GM19025 (cell line): ENCODE measurements around the gene BICRAL.

Experiments used
- ATAC-seq: cut with Tn5 transposase; IDR thresholded peaks from one replicate; pipeline ENCODE4 v1.9.1; 2021; ENCODE audit warnings: mild to moderate bottlenecking, low read depth, moderate library complexity; ENCODE audit not compliant: unreplicated experiment

The BICRAL gene

DNA sequence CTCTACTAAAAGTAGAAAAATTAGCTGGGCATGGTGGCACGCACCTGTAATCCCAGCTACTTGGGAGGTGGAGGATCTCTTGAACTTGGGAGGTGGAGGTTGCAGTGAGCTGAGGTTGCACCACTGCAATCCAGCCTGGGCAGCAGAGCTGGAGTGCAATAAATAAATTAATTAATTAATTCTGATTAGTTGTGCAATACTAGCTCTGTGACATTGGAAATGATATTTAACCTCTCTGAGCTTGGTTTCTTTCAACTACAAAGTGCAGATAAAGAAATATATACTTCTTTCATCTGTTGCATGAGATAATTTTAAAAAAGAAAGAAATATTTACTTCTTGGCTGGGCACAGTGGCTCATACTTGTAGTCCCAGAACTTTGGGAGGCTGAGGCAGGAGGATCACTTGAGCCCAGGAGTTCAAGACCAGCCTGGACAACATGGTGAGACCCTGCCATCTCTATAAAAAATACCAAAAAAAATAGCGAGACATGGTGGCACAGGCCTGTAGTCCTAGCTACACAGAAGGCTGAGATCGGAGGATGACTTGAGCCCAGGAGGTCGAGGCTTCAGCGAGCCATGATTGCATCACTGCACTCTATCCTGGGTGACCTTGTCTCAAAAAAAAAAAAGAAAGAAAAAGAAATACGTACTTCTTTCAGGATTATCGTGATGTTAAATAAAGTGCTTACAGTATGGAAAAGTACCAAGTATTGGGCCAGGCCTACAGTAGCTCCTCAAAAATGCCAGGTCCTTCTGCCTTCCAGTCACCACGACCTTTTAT, 20.4 kb upstream of the BICRAL start:
- no peak for ATAC-seq

DNA sequence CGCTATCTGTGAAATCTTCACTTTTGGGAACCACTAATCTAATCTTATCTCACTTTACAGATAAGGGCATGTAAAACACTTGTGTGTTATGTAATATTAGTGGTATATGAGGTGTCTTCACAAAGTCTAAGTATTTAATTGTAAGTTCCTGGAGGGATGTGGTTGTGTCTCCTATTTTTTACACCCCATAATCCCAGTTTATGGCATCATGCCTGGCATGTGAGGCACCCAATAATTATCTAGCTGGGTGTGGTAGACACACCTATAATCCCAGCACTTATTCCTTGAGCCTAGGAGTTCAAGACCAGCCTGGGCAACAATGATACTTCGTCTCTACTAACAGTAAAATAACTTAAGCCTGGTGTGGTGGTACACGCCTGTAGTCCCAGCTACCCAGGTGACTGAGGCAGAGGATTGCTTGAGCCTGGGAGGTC, 19.4 kb upstream of the BICRAL start:
- ATAC-seq: no peak

- ATAC-seq: no peak
These were observed 18.9 kb upstream of the BICRAL start for GRCh38 chr6:42762950-42763349.

DNA sequence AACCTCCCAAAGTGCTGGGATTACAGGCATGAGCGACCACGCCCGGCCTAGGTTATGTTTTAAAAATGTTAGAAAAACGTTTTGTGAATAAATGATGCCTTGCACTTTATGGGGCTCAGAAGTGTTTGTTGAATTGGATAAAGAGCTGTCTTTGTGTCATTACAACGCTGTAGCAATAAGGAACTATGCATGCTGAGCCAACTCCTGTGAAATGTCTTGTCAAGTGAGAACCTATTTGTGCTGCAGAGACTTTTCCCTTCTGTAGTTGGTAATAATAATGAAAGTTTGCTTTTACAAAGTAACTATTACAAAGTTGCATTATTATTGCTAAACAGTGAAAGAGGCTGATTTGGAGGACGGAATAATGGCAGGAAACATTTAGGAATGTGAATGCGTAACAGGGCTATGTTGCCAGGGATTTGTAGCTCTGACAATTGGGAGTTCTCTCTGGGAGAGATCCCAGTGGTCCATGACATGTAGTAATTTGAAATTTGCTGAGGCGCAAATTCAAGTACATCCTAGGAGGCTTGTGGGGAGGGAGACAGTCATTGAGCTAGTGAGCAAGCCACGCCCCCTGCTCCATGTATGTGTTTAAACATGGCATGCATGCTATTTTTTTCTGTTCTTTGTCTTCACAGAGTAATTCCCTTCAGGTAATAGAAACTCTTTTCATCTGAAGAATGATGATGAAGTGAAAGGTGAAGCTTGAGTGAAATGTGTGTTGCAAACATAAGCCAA, 16.8 kb upstream of the BICRAL start:
- ATAC-seq: no peak

GRCh38 chr6:42766163-42766670, 15.6 kb upstream of the BICRAL start:
- ATAC-seq: no peak

DNA sequence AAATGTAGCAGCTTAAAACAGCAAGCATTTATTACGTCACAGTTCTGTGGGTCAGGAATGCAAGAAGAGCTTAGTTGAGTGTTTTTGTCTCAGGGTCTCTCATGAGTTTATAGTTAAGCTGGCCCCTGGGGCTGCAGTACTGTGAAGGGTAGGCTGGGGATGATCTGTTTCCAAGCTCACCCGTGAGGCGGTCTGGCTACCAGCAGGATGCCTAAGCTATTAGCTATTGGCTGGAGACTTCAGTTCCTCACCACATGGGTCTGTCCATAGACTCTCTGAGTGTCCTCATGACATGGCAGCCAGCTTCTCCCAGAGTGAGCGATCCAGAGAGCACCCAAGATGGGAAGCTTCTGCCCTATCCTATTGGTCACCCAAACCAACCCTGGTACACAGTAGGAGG, 12.8 kb upstream of the BICRAL start:
- no peak for ATAC-seq

GRCh38 chr6:42769836-42770235, 12.0 kb upstream of the BICRAL start:
- ATAC-seq: no peak

- ATAC-seq: no peak
These were observed 10.1 kb upstream of the BICRAL start for GRCh38 chr6:42771741-42772100.

DNA sequence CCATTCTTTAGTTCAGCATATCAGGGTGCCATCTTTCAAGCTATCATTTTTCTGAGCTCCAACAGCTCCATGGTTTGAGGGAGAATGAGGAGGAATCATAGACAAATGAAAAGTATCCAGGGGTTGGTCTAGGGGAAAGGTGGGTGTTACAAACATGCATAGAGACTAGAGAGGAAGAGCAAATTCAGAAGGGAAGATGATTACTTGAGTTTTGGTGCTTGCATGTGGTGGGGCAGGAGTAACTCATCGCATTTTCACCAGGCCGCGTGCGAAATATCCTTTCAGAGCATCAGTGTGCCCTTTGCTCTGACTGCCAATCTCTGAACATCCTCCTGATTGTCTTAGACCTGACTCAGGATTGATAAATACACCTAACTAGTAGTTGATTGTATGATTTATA, 7.7 kb upstream of the BICRAL start:
- ATAC-seq: no peak

DNA sequence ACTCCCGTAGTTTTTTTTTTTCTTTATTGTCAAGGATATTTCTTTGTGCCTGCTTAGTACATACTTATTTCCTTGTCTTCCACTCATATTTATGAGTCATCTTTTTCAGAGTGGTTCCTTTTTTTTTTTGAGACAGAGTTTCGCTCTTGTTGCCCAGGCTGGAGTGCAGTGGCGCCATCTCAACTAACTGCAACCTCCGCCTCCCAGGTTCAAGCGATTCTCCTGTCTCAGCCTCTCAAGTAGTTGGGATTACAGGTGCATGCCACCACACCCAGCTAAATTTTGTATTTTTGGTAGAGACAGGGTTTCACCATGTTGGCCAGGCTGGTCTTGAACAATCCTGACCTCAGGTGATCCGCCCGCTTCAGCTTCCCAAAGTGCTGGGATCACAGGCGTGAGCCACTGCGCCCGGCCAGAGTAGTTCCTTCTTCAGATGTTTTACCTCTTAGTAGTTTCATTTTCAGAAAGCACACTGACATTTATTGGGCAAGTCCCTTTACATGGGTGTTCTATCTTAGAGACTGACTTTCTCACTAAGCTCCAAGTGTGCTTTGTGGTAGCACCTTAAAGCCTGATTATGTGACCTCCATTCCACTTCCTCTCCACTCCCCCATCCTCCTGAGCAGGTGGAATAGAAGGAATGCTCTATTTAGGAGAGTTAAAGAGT, 6.9 kb upstream of the BICRAL start:
- peak; percentile 41 for ATAC-seq

DNA sequence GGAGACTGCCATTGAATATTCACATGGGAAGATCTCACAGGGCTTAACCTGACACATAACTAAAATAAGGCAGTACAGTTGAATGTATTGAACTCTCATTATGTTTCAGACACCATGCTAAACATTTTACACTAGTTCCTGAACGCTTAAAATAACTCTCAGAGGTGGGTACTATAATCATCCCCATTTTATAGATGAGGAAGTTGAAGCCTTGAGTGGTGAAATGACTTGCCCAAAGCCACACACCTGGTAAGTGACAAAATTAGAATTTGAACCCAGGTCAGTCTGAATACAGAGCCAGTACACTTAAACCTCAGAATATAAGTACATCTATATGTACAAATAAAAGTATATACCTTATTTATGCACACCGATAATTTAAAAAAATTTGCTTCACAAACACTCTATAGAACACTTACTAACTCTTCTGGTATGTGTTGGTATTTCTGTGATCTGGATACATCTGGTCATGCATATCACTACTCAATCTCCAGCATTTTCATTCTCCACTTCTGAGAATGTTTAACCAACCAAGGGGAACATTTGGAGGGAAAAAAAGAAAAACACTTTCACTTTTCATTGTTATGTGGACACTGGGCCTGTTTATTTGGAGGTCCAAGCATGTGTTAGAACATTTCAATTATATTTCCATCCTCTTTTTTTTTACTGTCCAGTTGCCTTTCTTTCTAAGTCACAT, 4.6 kb upstream of the BICRAL start:
- no peak for ATAC-seq

DNA sequence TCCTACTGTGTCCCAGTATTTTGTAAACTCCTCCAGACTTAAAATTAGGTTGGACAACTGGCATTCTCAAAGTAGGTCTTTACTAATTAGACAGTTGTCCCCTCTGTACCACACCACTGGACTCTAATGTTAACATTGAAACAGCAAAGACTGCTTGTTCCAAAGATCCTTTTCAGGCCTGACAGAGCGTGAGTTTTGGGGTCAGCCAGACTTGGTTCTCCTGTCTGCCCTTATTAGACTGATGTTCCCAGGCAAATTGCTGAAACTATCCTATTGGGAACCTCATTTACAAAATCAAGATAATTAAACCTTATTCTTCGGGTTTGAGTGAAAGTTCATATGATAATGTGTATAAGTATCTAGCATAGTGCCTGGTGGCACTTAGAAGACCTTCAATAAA, 3.7 kb upstream of the BICRAL start:
- no peak for ATAC-seq

DNA sequence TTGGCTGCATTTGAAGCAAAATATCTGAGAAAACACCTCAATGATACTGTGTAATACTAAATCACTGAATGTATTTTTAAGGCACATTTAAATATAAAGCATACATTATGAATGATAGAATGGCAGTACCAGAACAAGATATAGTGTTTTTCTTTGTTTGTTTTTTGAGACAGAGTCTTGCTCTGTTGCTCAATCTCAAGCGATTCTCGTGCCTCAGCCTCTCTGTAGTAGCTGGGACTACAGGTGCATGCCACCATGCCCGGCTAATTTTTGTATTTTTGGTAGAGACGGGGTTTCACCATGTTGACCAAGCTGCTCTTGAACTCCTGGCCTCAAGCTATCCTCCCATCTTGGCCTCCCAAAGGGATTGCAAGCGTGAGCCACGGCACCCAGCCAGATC, 2.3 kb upstream of the BICRAL start:
- ATAC-seq: no peak

DNA sequence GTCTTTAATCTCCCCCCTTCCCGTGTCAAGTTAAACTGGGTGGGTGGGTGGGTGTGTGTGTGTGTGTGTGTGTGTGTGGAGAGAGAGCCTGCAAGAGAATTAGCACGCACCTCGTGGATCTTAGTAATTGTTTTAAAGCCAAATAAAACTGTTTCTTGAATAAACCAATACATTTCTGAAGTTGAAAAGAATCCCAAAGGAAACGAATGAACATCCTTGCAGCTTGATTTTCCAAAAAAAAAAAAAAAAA, 381 bp upstream of the BICRAL start:
- ATAC-seq: no peak

- ATAC-seq: peak; percentile 14
These were observed 881 bp downstream of the BICRAL start for GRCh38 chr6:42782689-42783176.

DNA sequence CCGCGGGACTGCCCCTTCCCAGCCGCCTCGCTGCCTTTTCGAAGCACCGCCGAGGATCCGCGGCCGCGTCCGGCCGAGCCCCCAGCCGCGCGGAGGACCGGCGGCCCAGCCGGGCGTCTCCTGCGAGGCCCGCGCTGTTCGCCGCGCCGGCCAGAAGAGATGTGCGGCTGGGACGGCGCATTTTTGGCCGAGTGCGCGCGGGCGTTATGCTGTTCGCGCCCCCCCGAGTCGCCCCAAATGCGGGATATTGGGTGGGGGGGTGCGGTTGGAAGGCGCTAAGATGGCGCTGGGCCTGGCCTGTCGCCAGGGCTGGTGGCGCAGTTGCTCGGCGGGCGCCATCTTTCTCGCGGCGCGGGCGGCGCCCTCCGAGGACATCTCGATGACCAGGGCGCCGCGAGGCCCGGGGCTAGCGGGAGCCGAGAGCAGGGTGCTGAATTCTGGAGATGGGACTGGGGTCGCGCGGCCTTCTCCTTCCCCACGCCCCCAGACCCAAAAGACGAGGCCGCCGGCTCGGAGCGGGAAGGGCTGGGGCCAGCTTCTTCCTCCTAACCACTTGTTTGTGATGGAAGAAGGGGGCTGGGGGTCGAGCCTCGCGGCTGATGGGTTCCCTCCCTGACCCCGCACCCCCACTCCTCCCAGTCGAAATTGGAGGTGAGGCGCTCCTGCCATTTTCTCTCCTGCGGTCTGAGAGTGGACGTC, 1.5 kb downstream of the BICRAL start:
- peak; percentile 43 for ATAC-seq

DNA sequence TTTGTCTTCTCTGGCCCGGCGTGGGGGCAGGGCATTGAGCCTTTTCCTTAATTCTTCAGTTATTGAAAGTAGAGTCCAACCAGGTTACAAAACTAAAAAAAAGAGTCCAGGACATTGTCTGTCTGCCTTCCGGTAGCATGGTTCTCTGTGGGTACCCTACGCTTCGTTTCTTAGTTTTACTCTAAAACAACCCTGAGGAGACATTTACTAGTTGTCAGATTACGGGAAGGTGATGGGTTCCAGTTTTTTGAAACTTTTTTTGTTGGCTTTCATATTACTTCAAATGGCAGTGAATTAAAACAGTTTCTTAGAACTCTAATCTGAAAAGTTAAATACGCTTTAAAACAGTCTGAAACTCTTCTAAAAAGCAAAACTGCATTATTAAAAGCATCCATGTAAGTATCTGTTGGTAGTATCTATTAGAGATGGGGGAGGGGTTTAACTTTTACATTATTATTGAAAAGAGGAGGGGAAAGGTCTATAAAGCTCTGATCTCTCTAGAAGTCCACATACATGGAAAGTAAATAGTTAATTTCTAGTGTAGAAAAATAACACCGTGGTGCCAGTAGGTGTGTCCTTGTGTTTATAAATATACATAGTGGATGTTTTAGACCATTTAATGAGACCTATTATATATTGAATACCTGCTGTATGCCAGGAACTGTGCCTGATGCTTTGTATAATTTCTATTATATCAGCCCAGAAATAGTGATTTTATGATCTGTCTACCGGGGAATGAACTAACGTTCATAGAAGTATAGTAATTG, 2.2 kb downstream of the BICRAL start:
- ATAC-seq: peak; percentile 2

GRCh38 chr6:42784717-42785498, 3.1 kb downstream of the BICRAL start:
- no peak for ATAC-seq

- no peak for ATAC-seq
These were observed 4.7 kb downstream of the BICRAL start for GRCh38 chr6:42786525-42786985.
